HG03432 (cell line): ENCODE results near the gene KLHL1.

Source experiments
- ATAC-seq: cut with Tn5 transposase; IDR thresholded peaks from one replicate; pipeline ENCODE4 v1.9.1; 2021; ENCODE audit warnings: mild to moderate bottlenecking, moderate library complexity; ENCODE audit not compliant: unreplicated experiment

Gene KLHL1

DNA sequence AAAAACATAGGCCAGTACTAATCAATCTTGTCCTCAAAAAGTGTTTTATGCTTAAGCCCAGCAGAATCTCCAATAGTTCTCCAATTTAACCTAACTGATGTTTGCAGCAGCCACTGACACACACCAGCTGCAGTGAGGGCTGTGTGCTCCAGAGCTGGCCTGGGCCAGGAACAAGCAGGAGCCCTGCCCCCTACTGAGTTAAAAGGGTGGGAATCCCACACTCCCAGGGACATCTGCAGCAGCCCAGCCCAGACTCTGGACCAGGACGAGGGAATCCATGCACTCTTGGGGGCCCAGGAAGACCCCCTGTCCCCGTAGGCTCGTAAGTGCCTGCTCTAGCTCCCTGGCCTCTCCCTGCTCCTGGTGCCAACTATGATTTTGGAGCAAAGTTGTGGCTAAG, 92.1 kb downstream of the KLHL1 start:
- ATAC-seq, result no peak

DNA sequence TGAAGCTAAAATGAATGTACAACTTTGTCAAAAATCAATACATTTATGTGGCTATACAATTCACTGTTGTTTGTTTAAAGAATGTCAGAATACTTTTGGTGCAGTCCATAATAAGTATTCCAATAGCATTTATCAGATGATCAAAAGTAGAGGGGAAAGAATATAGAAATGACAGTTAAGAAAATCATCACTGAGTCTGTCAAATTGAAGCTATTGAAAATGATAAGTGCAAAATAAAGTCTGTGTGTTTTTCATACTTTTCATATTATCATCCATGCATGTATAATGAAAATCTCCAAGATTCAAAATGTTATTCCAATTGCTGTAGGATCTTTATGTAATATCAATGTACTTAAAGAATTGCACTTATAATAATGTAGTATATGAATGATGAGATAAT, 93.9 kb downstream of the KLHL1 start:
- ATAC-seq, result no peak

DNA sequence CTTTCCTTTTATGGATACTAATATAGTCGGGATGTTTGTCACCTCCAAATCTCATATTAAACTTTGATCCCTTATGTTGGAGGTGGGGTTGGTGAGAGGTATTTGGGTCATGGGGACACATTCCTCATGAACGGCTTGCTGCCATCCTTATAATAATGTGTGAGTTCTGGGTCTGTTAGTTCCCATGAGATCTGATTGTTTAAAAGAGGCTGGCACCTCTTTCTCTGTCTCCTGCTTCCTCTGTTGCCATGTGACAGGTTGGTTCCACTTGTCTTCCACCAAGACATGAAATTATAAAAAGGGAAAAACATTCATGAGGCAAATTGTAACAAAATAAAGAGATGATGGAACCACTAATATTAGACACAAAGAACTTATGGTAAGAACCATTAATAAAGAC, 108.4 kb downstream of the KLHL1 start:
- peak; percentile 62 for ATAC-seq

DNA sequence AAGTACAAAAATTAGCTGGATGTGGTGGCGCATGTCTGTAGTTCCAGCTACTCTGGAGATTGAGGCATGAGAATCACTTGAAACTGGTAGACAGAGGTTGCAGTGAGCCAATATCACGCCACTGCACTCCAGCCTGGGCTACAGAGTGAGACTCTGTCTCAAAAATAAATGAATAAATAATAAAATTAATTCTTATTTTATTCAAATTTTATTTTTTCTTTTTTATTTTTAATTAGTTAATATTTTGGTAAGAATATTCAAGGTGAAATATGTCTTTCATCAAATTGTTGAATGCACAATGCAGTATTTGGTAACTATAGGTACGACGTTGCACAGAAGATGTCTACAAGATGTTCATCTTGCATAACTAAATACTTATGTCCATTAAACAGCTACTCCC, 111.2 kb downstream of the KLHL1 start:
- no peak for ATAC-seq

DNA sequence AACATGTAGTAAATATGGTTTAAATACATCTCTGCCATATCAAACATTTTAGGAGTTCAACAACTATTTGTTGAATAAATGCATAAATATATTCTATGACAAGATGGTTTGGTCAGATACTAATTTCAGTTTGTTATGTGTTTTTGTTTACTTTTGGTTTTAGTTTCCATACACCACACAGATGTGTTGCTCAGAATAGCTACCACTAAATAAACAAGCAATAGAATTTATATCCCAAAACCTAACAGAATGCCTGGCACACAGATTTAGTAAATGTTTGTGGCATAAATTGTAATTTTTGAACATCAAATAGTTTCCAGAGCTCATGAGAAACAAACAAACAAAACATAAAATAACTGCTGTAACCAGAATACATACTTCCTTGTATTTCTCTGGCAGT, 127.5 kb downstream of the KLHL1 start:
- peak; percentile 86 for ATAC-seq

DNA sequence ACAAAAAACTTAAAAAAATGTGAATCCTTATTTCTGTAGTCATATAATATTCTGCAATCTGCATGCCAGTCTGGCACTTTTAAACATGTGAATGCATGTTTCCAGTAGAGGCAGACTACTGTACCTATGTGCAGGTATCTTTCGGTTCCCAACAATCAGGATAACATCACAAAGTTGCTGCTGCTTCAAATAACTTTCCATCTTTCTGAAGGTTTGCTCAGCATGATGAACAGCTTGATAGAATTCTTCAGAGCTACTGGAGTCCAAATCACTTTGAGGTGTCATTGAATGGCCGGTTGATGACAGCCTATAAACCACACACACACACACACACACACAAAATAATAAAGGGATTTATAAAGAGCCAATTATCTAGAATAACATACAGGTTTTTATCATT, 132.8 kb downstream of the KLHL1 start:
- ATAC-seq, result no peak

DNA sequence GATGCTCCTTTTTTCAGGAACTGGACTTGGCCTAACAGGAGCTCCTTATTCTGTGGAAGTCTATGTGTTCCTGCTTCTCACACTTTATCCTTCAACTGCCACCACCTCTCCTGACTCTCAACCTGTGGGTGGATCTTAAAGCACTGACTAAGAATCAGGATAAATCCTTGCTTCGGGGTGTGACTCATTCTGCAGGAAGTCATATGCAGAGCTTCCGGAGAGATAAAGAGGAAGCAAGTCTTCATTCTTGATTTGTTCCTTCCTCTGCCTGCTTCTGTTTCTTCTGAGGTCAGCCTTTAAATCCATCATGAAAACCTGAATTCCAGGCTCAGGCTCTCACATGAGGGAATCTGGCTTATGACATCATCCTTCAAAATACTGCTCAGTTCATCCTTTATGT, 137.7 kb downstream of the KLHL1 start:
- ATAC-seq, result peak; percentile 75

DNA sequence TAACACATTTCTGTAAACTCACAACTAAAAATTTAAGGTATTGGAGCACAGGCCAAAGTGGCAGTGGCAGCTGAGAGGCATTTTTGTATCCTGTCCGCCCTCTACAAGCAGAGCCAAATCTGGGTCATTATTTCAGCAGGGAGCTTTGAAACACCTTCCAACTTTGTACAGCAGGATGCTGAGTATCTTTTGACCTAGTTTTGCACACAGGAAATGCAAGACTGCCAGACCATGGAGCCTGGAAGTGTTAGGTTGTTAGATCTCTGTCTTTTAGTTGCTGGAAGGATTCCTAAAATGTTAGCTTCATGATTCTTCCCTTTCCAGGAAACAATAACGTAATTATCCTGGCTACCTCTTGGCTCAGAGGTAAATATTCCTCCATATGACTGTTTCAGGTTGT, 149.2 kb downstream of the KLHL1 start:
- no peak for ATAC-seq

DNA sequence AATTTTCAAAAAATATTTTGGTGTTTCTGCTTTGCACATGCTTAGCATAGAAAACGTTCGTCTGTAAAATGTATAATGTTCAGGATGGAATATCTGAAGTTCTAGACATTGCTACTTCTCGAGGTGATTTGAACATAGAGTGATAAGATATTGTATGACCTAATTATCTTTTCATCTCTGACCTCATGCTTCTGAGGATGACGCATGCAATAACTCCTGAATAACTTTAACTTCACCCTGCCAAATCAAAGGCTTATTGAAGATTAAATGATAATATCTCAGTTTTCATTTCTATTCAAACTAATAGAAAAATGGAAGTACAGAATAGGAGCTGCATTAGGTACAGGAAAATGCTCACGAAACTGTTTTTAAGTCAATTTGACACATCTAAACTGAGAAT, 151.4 kb downstream of the KLHL1 start:
- ATAC-seq, result no peak

DNA sequence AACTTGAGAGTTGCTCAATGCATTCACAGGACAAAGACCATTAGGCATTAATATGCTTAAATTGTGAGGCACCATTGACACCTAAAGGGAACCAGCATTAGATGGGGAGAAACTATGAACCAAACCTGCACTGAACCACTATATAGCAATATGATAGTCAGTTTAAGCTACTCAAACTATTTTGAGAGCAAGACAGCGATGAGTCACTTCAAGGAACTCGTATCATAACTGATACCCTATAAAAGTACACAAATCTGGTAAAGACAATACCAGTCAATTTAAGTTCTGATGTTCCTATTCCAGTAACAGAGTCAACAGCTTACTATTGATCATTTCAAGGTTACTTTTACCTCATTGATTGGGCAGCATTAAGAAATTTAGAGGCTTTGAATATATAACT, 151.9 kb downstream of the KLHL1 start:
- peak; percentile 64 for ATAC-seq

DNA sequence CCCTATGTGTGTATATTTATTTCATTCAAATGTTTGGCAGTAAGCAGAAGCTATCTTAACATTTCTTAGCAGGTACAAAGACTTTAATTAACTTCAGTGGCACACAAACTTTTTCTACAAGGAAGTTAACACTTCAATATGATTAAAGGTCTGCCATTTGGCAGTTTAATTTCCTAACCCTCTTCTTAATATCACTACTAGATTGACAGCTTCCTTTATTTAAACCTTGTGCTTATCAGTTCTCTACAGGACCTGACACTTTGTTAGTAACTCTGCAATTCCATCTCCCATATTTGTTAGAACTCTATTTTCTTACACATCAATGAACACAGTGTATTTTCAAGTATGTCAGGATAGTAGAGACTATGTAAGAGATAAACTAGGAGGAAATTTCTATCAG, 153.0 kb downstream of the KLHL1 start:
- ATAC-seq, result no peak

DNA sequence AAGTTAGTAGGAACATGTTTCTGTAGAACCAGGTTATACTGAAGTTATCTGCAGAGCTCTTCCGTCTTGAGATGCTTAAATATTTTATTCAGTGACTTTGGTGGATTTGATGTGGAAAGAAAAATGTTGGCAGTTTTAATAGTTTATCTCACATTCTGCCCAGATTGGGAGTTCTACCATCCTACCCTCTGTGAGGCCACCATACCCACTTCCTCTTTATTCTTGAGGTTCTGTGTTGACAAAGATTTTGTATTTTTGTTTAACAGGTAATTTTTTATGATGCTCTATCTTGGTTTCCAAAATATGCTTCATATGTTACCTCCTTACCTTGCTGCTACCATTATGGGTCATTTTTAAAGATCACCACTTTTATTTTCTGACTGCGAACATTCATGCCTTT, 156.8 kb downstream of the KLHL1 start:
- ATAC-seq, result no peak

DNA sequence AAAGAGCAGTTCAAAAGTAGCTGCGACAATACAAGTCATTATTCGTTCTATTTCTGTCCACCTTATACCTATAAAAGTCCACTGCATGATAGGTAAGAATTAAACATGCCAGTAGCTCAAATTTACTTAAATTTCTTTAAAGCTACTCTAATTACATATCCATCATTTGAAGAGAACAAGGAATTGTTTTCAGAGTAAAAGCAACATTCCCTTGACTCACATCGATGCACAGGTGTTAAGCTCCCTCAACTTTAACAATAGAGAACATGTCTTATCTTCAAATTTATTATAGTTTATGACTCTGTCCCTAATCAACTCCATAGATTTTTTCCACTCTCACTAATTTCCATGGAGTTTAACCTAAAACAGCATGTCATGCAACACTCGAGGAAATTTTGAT, 158.1 kb downstream of the KLHL1 start:
- ATAC-seq, result no peak

DNA sequence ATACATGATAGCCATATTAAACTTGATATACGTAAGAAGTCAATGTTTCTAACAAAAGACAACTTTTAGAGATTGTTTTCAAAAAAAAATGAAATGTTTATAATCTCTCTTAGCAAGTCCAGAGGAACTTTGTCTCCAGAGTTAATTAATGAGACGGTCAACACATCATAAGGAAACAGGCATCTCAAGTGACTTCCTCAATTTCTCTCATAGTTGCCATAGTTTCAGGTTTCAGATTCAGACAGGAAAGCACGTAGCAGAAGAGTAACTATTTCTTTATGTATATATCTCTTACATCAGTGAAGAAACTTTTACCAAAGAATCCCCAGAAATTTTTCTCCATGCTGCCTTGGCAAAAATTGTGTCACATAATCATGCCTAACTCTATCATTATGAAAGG, 160.2 kb downstream of the KLHL1 start:
- peak; percentile 99 for ATAC-seq

DNA sequence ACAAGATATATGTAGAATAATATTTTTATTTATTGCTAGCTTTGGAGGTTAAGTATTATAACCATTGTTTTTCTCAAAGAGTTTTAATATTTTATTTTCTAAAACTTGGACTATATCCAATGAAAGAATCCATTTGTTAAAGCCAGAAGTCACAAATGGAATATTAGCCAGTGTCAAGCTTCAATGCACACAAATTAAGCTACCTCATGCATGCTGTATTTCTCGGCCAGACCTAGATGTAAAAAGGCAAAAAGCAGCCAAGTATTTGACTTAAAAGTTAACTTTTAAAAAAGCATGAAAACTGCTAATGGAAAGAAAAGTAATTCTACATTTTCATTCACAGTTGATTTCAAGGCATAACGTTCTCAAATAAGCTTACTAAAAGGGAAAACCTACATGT, 160.7 kb downstream of the KLHL1 start:
- ATAC-seq, result peak; percentile 30

DNA sequence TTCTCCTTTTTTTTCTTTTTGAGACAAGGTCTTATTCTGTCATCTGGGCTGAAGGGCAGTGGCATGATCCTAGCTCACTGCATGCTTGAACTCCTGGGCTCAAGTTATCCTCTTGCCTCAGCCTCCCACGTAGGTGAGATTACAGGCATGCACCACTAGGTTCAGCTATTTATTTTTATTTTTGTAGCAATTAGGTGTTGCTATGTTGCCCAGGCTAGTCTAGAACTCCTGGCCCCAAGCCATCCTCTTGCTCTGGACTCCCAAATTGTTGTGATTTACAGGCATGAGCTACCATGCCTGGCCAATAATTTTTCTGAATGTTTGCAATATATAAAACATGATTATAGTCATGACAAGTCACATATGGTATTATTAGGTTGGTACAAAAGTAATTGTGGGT, 161.7 kb downstream of the KLHL1 start:
- ATAC-seq, result no peak

DNA sequence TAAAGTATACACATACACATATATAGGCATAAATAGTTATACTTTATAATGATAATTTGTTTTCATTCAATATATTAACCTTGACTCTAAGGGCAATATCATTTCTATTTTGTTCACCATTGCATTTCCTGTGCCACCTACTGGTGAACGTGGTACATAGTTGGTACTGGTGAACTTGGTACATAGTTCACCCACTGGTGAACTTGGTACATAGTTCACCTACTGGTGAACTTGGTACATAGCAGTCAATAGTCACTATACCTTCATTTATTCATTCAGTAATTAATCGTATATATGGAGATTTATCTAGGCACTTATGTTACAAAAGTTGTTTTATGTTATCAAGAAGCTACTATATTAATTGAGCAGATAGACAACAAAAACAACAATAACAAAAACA, 173.2 kb downstream of the KLHL1 start:
- ATAC-seq, result peak; percentile 94

DNA sequence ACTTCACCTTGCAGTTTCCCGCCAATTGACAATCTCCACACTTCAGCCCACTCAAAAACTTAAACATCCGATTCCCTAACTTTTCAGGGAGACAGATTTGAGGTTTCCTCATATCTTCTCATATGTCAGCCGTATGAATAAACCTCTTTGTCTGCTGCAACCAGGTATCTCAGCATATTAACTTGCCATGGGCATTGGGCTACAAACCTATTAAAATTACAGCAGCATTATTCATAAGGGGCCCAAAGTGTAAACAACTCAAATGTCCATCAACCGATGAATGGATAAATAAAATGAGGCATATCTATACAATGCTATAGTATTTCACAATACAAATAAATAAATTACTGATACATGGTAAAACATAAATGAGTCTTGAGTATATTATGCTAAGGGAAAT, 180.0 kb downstream of the KLHL1 start:
- no peak for ATAC-seq

DNA sequence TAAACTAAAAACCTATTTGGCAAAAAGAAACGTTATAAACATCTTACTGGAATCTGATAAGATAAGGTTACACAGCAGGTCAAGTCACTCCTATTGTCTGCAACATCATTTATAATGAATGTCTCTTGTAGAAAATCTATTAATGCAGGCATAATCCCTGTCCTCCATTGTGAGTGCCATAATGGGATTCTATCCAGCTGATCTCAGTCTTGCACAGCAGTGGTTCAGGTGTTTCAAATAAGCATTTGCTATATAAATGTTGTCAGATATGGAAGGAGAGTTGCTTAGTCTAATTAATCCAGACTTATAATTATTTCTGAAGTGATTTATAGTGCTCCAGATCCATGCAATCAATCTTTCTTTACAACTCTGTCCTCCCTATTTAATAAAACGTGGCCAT, 187.1 kb downstream of the KLHL1 start:
- no peak for ATAC-seq

DNA sequence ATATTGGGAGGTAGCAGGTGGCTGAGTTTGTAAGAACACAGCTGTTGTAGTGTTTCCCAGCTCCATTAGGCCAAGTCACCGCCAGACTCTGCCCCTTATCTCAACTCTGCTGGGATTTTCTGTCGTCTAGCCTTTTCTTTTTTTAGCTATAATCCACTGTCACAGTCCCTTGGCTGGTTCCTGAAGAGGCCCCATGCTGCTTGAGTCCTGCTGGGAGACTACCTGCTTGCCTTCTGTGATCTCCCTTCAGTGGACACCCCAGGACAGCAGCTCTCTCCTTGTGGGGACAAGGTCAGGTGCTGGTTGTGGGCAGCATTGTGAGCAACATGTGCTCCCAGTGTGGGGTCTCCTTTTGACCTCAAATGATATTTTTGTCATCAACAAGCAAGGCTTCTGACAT, 195.6 kb downstream of the KLHL1 start:
- ATAC-seq, result no peak

DNA sequence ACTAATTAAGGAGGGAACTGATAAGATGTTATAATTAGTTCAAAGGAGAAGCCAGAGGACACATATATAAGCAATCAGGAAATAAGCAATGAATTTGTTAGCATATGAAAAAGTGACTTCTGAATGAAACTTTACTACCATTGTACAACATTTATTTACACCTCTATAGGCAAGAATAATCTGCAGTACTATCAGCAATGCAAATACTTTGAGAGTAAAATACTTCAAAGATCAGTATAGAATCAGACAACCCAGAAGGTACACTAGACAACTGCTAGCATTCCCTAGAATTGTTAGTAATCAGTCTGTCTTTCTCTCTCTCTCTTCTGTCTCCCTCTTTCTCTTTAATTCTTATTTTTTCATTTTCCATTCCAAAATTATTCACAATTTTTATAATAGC, 197.5 kb downstream of the KLHL1 start:
- no peak for ATAC-seq

DNA sequence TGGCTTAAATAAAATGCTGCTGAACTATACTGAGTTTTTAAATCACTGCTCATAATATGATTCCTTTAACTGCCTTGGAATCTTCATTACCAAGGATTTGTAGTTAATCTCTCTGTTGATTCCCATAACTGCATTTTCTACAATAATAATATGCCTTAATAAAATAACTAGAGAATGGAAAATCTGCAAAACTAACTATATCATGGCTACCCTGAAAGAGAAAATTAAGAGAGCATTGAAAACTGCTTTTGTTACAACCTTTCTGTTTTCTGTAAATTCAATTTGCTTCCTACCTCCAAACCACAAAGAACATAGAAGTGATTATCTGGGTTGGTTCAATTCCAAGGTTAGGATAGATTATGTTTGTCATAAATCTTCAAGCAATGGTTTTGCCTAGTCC, 203.5 kb downstream of the KLHL1 start:
- ATAC-seq, result no peak

DNA sequence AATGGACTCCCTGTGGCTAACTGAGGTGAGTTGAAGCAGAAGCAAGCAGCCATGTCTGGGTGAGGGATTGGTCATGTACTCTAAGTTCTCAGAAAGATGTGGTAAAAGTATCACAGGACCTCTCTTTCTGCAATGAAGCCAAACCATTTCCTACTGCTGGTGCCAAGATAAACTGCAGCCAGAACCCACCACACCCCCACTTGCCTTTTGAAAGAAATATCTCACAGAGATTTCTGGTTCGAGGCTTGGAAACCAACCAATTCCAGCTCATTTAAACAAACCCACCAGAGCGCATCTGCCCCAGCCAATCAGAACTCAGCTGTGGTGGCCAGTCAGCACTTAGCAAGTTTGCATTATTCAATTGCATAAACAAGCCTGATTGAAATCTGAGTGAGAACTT, 205.2 kb downstream of the KLHL1 start:
- ATAC-seq, result no peak

DNA sequence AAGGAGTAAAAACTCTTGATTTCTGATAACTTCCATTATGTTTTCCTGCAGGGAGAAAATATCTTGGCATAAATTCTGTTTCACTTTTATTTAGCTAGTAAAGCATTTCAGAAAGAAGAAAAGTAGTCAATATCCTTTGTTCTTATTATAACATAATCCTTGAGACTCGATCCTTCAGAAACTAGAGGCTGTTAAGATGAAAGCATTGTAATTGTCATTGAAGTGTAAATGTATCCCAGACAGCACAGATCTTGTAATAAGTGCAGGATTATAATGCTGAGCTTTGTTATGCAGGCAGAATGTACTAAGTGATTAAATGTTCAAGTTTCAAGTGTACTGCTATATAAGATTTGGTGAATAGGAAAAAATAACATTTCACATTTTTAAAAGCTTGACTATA, 225.8 kb downstream of the KLHL1 start:
- ATAC-seq, result no peak
